HUES6 (cell line): ENCODE measurements around the gene AKIRIN1.
"Not testable (repeated sequence)": the region's sequence is repeated elsewhere in the genome, so short reads cannot be mapped to it uniquely, and the experiment has no call there.

ENCODE experiments used
- H3K27ac ChIP-seq: 2 replicates; pipeline ENCODE4 v1.7.0; 2013; ENCODE audit warnings: low read depth, mild to moderate bottlenecking, low read length, inconsistent platforms
- H3K27me3 ChIP-seq: 2 replicates; pipeline ENCODE4 v1.6.1; 2013; ENCODE audit warnings: low read length; ENCODE audit not compliant: control insufficient read depth, insufficient read depth
- H3K36me3 ChIP-seq: 2 replicates; pipeline ENCODE4 v1.6.1; 2013; ENCODE audit warnings: low read length; ENCODE audit not compliant: control insufficient read depth, insufficient read depth
- H3K4me1 ChIP-seq: 2 replicates; pipeline ENCODE4 v1.6.1; 2013; ENCODE audit warnings: low read length; ENCODE audit not compliant: control insufficient read depth, insufficient read depth
- H3K4me3 ChIP-seq: 2 replicates; pipeline ENCODE4 v1.5.1; 2013; ENCODE audit warnings: low read depth, low read length
- H3K9ac ChIP-seq: one replicate; pipeline ENCODE4 v1.6.1; 2013; ENCODE audit warnings: mild to moderate bottlenecking, low read length
- H3K9me3 ChIP-seq: 2 replicates; pipeline ENCODE4 v1.6.1; 2013; ENCODE audit warnings: low read depth, low read length; ENCODE audit not compliant: control insufficient read depth, insufficient read depth

The AKIRIN1 gene

GRCh38 chr1:39020494-39020893 lies 29.4 kb downstream of the AKIRIN1 start:
- not testable (repeated sequence) for H3K36me3 ChIP-seq, H3K27me3 ChIP-seq, H3K27ac ChIP-seq, H3K4me3 ChIP-seq, H3K9me3 ChIP-seq, H3K9ac ChIP-seq
- peaks cover 17% of the 10 kb centered on the region for H3K4me1 ChIP-seq

GRCh38 chr1:39021426-39021825 lies 30.4 kb downstream of the AKIRIN1 start:
- Histone ChIP-seq H3K9me3 (no peaks in the 10 kb centered on the region), H3K4me3 (no peak overlapping the region), H3K4me1 (peaks cover 17% of the 10 kb centered on the region), H3K36me3 (no peaks in the 10 kb centered on the region), H3K27me3 (no peaks in the 10 kb centered on the region), H3K27ac (no peak overlapping the region), H3K9ac (no peak overlapping the region)

GRCh38 chr1:39023140-39023539 lies 32.1 kb downstream of the AKIRIN1 start:
- Histone ChIP-seq H3K27me3 (no peaks in the 10 kb centered on the region), H3K9me3 (no peaks in the 10 kb centered on the region), H3K9ac (no peak overlapping the region), H3K36me3 (peaks cover under 1% of the 10 kb centered on the region; the same call in 1 of the 2 replicates), H3K4me1 (peaks cover 5% of the 10 kb centered on the region), H3K27ac (no peak overlapping the region), H3K4me3 (no peak overlapping the region)

- Histone ChIP-seq H3K36me3 (peaks cover 28% of the 10 kb centered on the region), H3K9ac (peak within 1 kb of the TSS; percentile 96), H3K4me1 (peaks cover 5% of the 10 kb centered on the region), H3K27ac (peak within 1 kb of the TSS; percentile 70), H3K27me3 (no peaks in the 10 kb centered on the region), H3K9me3 (no peaks in the 10 kb centered on the region), H3K4me3 (peak within 1 kb of the TSS; percentile 88)
Measured at GRCh38 chr1:39026051-39026865, 35.2 kb downstream of the AKIRIN1 start, which contains the start of gene NDUFS5. NDUFS5 (plus strand) TSS chr1:39026350; CDS start chr1:39028725, 2,375 bp downstream.

- H3K27ac ChIP-seq: peak overlapping the region; percentile 70
- H3K9ac ChIP-seq: peak overlapping the region; percentile 96
- peaks cover 5% of the 10 kb centered on the region for H3K4me1 ChIP-seq
- no peaks in the 10 kb centered on the region for H3K27me3 ChIP-seq
- H3K9me3 ChIP-seq: no peaks in the 10 kb centered on the region
- H3K4me3 ChIP-seq: peak overlapping the region; percentile 88
- peaks cover 36% of the 10 kb centered on the region for H3K36me3 ChIP-seq
Measured at GRCh38 chr1:39026866-39027507, 35.9 kb downstream of the AKIRIN1 start.

- H3K4me3 ChIP-seq: no peak overlapping the region
- H3K9me3 ChIP-seq: no peaks in the 10 kb centered on the region
- no peak overlapping the region for H3K27ac ChIP-seq
- H3K4me1 ChIP-seq: no peaks in the 10 kb centered on the region
- no peak overlapping the region for H3K9ac ChIP-seq
- H3K36me3 ChIP-seq: peaks cover 78% of the 10 kb centered on the region
- H3K27me3 ChIP-seq: no peaks in the 10 kb centered on the region
Measured at GRCh38 chr1:39034114-39034654, 43.1 kb downstream of the AKIRIN1 start.

- H3K27ac ChIP-seq: no peak overlapping the region
- no peak overlapping the region for H3K4me3 ChIP-seq
- H3K36me3 ChIP-seq: peaks cover 70% of the 10 kb centered on the region
- H3K4me1 ChIP-seq: no peaks in the 10 kb centered on the region
- no peaks in the 10 kb centered on the region for H3K27me3 ChIP-seq
- H3K9ac ChIP-seq: no peak overlapping the region
- no peaks in the 10 kb centered on the region for H3K9me3 ChIP-seq
Measured at GRCh38 chr1:39036678-39037077, 45.6 kb downstream of the AKIRIN1 start.

- Histone ChIP-seq H3K36me3 (peaks cover 24% of the 10 kb centered on the region), H3K27me3 (no peaks in the 10 kb centered on the region), H3K4me3 (no peak overlapping the region), H3K4me1 (peaks cover 7% of the 10 kb centered on the region; the same call in 1 of the 2 replicates), H3K9me3 (no peaks in the 10 kb centered on the region), H3K9ac (no peak overlapping the region), H3K27ac (no peak overlapping the region)
Measured at GRCh38 chr1:39043513-39043912, 52.4 kb downstream of the AKIRIN1 start.

- Histone ChIP-seq H3K36me3 (peaks cover 25% of the 10 kb centered on the region), H3K4me3 (no peak overlapping the region), H3K9ac (no peak overlapping the region), H3K9me3 (no peaks in the 10 kb centered on the region), H3K27me3 (no peaks in the 10 kb centered on the region), H3K27ac (no peak overlapping the region), H3K4me1 (peaks cover 7% of the 10 kb centered on the region; the same call in 1 of the 2 replicates)
Measured at GRCh38 chr1:39044762-39045161, 53.7 kb downstream of the AKIRIN1 start.

GRCh38 chr1:39045231-39045630 lies 54.2 kb downstream of the AKIRIN1 start:
- Histone ChIP-seq H3K36me3 (peaks cover 29% of the 10 kb centered on the region), H3K9ac (no peak overlapping the region), H3K27ac (no peak overlapping the region), H3K9me3 (no peaks in the 10 kb centered on the region), H3K4me3 (no peak overlapping the region), H3K27me3 (no peaks in the 10 kb centered on the region), H3K4me1 (peaks cover 7% of the 10 kb centered on the region; the same call in 1 of the 2 replicates)
